Type B pancreatic cell (in vitro differentiated cells): Measurements from ENCODE around the gene ZBTB42. TPM values are rescaled to one million over a fixed set of nuclear protein-coding genes. Genes with fewer than 3 reads are reported as not detected.

ENCODE experiments used
- DNase-seq: peaks from one replicate; pipeline ENCODE4 v3.0.0; 2021; ENCODE audit warnings: mixed read lengths; ENCODE audit not compliant: unreplicated experiment; ENCODE audit errors: extremely low spot score
- H3K27ac Mint-ChIP-seq: 2 replicates; pipeline ENCODE4 v1.8.0; 2021; ENCODE audit warnings: mild to moderate bottlenecking, mixed read lengths
- H3K27me3 Mint-ChIP-seq: 2 replicates; pipeline ENCODE4 v1.8.0; 2021; ENCODE audit warnings: mixed read lengths
- H3K36me3 Mint-ChIP-seq: 2 replicates; pipeline ENCODE4 v1.8.0; 2021; ENCODE audit warnings: mixed read lengths
- H3K4me1 Mint-ChIP-seq: one replicate; pipeline ENCODE4 v1.8.0; 2021; ENCODE audit warnings: mixed read lengths; ENCODE audit not compliant: unreplicated experiment
- H3K4me3 Mint-ChIP-seq: 2 replicates; pipeline ENCODE4 v1.8.0; 2021; ENCODE audit warnings: mild to moderate bottlenecking, mixed read lengths
- H3K9me3 Mint-ChIP-seq: 2 replicates; pipeline ENCODE4 v1.8.0; 2021; ENCODE audit warnings: mixed read lengths
- total RNA-seq: library from RNA; stranded (reverse); gene quantifications from 2 replicates; pipeline ENCODE4 v1.2.1, GENCODE V29; 2021; ENCODE audit warnings: low replicate concordance
- TF ChIP-seq, protein P1 (sequence below): fragments of 200-600 bp; sonication (generic); conservative IDR thresholded peaks from 2 replicates; pipeline ENCODE4 v1.5.0; 2021; ENCODE audit warnings: antibody characterized with exemption, mild to moderate bottlenecking

ZBTB42 gene
- total RNA-seq, 1 donor from 2014 or later: 6.6 TPM

DNA sequence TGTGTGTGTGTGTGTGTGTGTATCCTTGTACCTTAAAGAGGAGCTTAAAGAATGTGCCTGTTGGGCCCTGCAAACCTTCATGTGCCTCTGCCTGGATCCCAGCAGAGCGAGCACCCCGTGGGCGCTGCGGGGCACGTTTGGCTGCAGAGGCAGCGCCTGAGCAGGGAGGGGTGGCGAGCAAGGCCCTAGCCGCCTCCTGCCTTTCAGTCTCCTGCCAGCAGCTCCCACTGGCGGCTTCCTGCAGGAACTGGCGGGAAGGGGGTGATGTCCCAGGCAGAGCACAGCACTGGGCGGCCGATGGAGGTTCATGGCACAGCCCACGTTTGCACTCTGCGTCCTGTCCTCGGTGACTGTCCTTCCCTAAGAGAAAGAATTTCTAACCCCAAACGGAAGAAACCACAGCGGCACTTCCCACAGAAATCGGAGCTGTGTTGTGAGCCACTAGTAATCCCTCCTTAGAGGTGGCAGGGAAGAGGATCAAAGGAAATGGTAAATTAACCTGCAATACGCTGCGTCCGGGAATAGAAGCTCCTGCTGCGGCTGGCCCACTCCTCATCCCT is 19.8 kb downstream of the ZBTB42 start:
- Mint-ChIP-seq H3K4me1 (peaks cover 7% of the 10 kb centered on the region), H3K27me3 (peaks cover 22% of the 10 kb centered on the region), H3K36me3 (no peaks in the 10 kb centered on the region), H3K4me3 (no peak overlapping the region), H3K9me3 (no peaks in the 10 kb centered on the region), H3K27ac (no peak overlapping the region)
- DNase-seq: no peak
- TF ChIP-seq, protein P1, sequence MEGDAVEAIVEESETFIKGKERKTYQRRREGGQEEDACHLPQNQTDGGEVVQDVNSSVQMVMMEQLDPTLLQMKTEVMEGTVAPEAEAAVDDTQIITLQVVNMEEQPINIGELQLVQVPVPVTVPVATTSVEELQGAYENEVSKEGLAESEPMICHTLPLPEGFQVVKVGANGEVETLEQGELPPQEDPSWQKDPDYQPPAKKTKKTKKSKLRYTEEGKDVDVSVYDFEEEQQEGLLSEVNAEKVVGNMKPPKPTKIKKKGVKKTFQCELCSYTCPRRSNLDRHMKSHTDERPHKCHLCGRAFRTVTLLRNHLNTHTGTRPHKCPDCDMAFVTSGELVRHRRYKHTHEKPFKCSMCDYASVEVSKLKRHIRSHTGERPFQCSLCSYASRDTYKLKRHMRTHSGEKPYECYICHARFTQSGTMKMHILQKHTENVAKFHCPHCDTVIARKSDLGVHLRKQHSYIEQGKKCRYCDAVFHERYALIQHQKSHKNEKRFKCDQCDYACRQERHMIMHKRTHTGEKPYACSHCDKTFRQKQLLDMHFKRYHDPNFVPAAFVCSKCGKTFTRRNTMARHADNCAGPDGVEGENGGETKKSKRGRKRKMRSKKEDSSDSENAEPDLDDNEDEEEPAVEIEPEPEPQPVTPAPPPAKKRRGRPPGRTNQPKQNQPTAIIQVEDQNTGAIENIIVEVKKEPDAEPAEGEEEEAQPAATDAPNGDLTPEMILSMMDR: peak; percentile 60

DNA sequence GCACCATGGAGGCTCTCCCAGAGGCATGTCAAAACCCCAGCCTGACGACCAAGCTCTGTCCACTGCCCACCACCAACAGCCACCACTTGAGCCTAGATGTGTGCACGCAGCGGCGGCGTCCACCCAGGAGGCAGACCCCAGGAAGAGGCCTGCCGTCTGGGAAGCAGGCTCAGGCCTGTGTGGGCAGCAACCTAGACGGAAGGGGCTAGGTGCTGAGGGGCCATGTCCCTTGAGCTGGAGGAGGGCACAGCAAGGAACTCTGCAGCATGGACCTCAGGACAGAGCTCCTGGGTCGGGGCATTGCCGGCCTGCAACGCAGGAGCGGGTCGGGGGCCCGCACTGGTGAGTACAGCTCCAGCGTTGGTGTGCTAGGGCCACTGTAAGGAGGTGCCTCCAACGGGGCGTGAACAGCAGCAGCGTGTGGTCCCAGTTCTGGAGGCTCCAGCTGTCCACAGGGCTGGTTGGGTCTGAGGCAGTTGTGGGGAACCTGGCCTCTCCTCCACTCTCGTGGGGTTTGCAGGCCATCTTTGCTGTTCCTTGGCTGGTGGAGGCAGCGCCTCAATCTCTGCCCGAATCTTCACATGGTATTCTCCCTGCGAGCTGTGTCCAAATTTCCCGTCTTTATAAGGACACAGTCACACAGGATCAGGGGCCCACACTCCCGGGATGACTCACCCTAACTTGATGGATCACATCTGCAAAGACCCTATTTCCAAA is 20.5 kb downstream of the ZBTB42 start:
- DNase-seq: no peak
- Mint-ChIP-seq H3K9me3 (no peaks in the 10 kb centered on the region), H3K4me3 (no peak overlapping the region), H3K27me3 (peaks cover 23% of the 10 kb centered on the region), H3K4me1 (peaks cover 8% of the 10 kb centered on the region), H3K27ac (no peak overlapping the region), H3K36me3 (no peaks in the 10 kb centered on the region)
- TF ChIP-seq, protein P1: no peak

DNA sequence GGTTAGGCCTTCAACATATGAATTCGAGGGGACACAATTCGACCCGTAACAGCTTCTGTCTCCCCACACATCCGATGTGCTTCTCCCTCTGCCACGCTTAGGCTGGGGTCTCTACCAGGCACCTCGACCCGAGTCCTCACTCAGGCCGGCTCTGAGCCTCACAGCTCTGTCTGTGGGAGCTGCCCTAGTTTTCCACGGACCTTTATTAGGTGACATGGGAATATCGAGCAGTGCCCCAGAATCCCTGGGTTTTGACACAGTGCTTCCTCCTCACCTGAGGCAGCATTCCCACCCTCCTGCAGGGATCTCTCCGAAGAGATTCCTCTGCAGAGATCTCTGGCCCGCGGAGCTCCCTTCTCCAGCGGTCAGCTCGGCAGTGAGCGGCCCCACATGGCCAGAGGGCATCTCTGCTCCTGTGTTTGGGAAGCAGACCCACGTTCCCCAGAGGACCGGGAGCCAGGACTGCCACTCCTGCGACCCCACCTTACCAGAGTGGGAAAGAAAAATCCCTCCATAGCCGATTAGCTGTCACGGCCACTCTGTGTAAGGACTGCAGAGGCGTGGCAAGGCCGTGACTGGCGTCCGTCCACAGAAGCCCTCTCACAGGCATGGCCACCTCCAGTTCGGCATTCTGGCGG is 21.2 kb downstream of the ZBTB42 start:
- peaks cover 8% of the 10 kb centered on the region for H3K4me1 Mint-ChIP-seq
- no peaks in the 10 kb centered on the region for H3K9me3 Mint-ChIP-seq
- peaks cover 25% of the 10 kb centered on the region for H3K27me3 Mint-ChIP-seq
- no peaks in the 10 kb centered on the region for H3K36me3 Mint-ChIP-seq
- H3K4me3 Mint-ChIP-seq: no peak overlapping the region
- DNase-seq: no peak
- no peak overlapping the region for H3K27ac Mint-ChIP-seq
- TF ChIP-seq, protein P1: no peak

DNA sequence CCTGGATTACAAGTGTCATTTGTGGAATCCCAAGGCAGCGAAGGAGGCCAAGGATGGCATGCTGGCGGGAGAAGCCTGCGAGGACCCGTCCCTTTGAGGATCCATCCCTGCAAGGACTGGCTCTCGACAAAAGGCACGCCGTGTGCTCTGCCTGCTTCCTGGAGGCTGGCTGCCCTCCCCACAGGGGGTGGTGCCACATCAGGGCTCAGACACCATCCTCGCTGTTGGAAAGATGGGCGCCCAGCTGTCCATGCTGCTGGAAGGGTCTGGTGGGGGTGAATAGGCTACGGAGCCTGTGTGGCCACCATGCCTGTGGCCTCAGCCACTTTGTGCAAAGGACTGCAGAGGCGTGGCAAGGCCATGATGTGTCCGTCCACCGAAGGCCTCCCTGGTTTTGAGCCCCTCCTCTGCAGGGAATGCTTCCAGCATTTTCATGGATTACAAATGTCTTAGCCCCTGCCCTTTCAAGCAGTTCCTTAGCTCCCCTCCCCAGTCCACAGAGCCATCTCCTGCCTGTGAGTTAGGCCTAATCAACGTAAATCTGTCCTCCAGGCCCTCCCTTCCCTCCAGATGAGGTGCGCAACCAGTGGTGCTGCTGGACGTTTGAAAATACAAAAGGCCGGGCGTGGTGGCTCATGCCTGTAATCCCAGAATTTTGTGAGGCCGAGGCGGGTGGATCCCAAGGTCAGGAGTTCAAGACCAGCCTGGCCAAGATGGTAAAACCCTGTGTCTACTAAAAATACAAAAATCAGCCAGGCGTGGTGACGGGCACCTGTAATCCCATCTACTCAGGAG is 22.1 kb downstream of the ZBTB42 start:
- H3K4me3 Mint-ChIP-seq: no peak overlapping the region
- no peak overlapping the region for H3K27ac Mint-ChIP-seq
- H3K36me3 Mint-ChIP-seq: no peaks in the 10 kb centered on the region
- H3K9me3 Mint-ChIP-seq: no peaks in the 10 kb centered on the region
- peaks cover 26% of the 10 kb centered on the region for H3K27me3 Mint-ChIP-seq
- DNase-seq: no peak
- H3K4me1 Mint-ChIP-seq: peaks cover 8% of the 10 kb centered on the region
- TF ChIP-seq, protein P1: no peak

DNA sequence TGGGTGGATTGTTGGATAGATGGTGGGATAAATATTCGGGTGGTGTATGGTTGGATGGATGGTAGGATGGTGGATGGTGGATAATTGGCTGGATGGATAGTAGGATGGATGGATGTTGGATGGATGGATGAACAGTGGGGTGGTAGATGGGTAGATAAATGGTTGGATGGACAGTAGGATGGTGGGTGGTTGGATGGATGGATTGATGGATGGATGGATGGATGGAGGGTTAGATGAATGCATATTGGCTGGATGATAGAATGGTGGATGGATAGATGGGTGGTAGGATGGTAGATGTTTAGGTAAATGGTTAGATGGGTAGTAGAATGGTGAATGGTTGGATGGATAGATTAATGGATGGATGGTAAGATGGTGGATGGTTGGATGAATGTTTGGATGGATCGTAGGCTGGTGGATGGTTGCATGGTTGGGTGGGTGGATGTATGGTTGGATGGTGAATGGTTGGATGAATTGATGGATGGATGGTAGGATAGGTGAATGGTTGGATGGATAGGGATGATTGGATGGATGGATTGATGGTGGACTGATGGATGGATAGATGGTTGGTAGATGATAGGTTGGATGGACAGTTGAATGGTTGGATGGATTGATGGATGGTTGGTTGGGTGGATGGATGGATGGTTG is 23.6 kb downstream of the ZBTB42 start:
- Mint-ChIP-seq H3K27ac (no peak overlapping the region), H3K9me3 (no peaks in the 10 kb centered on the region), H3K4me1 (peaks cover 8% of the 10 kb centered on the region)

More for the DNA sequence above, 23.6 kb downstream of the ZBTB42 start:
- TF ChIP-seq, protein P1: no peak
- no peak for DNase-seq
- peaks cover 26% of the 10 kb centered on the region for H3K27me3 Mint-ChIP-seq
- peak overlapping the region; percentile 22 for H3K4me3 Mint-ChIP-seq
- H3K36me3 Mint-ChIP-seq: no peaks in the 10 kb centered on the region
